Astrocyte of the spinal cord (primary cell): ENCODE data around the gene CATSPERE.

Experiments used
- DNase-seq: peaks from one replicate; pipeline ENCODE4 v3.0.0; 2011; ENCODE audit warnings: low read depth, low spot score
- H3K4me3 ChIP-seq: 2 replicates; pipeline ENCODE4 v1.5.1; 2011; ENCODE audit warnings: low read depth, mild to moderate bottlenecking, low read length, moderate library complexity
- in situ Hi-C: cut with HindIII; loops from 2 replicates; pipeline ENCODE4 v1.10.0; 2017; ENCODE audit warnings: low sequenced_read_pairs
- TF ChIP-seq, protein P1 (sequence below): IDR thresholded peaks from 2 replicates; pipeline ENCODE4 v1.5.1; 2012; ENCODE audit warnings: low read depth, mild to moderate bottlenecking, low read length, inconsistent platforms

CATSPERE gene

DNA sequence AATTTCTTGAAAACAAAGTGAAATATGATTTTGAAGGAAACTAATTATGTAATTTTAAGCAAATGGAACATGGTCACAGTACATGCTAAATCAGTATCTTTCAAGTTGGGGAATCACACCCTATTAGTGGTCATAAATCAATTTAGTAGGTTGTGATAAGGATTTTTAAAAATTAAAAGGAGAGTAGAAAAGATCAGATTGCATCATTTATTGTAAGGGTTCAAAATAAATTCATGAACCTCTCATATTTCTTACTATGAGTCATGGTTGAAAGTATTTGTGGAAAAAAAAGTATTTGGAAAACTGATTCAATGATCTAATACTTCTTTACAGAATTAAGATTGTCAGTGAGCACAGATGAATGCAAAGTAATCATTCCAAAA is 24.0 kb upstream of the CATSPERE start:
- no peak overlapping the region for H3K4me3 ChIP-seq
- DNase-seq = peak; percentile 49
- in situ Hi-C loops = no loop called here
- TF ChIP-seq, protein P1, sequence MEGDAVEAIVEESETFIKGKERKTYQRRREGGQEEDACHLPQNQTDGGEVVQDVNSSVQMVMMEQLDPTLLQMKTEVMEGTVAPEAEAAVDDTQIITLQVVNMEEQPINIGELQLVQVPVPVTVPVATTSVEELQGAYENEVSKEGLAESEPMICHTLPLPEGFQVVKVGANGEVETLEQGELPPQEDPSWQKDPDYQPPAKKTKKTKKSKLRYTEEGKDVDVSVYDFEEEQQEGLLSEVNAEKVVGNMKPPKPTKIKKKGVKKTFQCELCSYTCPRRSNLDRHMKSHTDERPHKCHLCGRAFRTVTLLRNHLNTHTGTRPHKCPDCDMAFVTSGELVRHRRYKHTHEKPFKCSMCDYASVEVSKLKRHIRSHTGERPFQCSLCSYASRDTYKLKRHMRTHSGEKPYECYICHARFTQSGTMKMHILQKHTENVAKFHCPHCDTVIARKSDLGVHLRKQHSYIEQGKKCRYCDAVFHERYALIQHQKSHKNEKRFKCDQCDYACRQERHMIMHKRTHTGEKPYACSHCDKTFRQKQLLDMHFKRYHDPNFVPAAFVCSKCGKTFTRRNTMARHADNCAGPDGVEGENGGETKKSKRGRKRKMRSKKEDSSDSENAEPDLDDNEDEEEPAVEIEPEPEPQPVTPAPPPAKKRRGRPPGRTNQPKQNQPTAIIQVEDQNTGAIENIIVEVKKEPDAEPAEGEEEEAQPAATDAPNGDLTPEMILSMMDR = no peak

DNA sequence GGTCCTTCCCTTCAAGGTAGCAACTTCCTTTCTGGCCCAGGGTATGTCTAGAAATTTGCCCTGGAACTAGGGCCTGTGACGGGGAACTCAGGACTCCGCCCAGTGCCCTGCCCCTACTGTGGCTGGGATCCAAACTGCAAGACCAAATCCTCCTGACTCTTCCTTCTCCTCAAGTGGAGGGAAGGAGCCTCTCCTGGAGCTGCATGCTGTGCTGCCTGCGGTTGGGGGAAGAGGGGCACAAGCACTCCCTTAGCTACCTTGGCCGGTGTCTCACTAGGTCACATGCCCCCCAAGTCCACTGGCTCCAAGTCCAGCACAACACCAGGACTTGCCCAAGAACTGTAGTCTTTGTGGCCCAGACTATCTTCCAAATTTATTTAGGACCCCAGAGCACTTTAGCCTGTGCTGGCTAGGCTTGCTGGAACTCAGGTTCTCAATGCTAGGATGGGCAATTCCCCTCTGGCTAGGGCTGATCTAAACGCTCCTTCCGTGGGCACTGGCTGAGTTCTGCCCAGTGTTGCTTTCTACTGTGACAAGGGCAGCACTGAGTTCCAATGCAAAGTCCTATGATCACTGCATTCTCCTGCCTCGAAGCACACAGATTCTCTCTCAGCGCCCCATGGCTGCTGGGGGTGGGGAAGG is 21.6 kb upstream of the CATSPERE start:
- in situ Hi-C loops = no loop called here
- no peak for DNase-seq
- TF ChIP-seq, protein P1 = no peak
- no peak overlapping the region for H3K4me3 ChIP-seq

DNA sequence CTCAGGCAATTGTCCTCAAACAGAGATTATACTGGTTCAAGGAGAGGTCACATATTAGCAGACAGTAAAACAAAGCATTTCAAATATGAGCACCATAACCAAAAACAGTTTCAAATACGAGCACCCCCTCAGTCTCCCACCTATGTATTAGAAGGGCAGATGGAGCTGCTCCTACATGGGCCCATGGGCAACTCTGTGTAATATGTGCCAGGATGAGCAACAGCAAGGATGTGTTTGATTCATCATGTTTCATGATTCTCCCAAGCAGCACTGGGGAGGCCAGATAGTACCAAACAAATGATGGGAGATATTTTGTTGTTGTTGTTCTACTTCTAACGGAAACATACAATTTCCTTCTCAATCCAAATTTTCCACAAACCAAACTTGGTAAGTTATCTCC is 18.2 kb upstream of the CATSPERE start:
- in situ Hi-C loops = no loop called here
- no peak for DNase-seq
- TF ChIP-seq, protein P1 = no peak
- no peak overlapping the region for H3K4me3 ChIP-seq

DNA sequence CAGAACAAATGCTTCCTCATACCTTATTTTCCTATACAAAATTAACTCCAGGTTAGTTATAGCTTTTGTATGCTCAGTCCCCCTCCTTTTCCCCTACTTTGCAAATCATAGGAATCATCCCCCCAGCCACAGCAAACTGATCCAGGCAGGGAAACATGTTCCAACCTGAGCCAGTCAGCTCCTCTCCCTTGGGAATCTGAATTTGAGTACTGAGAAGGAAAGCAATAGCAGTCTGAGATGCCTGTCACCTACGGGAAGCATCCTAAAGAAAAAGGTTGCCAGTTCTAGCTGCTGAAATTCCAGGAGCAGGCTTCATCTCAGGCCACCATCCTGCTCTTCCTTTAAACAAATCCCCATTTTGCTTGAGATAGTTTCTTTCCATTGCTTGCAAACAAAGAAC is 16.2 kb upstream of the CATSPERE start:
- TF ChIP-seq, protein P1 = no peak
- DNase-seq = no peak
- no peak overlapping the region for H3K4me3 ChIP-seq
- in situ Hi-C loops = no loop called here

DNA sequence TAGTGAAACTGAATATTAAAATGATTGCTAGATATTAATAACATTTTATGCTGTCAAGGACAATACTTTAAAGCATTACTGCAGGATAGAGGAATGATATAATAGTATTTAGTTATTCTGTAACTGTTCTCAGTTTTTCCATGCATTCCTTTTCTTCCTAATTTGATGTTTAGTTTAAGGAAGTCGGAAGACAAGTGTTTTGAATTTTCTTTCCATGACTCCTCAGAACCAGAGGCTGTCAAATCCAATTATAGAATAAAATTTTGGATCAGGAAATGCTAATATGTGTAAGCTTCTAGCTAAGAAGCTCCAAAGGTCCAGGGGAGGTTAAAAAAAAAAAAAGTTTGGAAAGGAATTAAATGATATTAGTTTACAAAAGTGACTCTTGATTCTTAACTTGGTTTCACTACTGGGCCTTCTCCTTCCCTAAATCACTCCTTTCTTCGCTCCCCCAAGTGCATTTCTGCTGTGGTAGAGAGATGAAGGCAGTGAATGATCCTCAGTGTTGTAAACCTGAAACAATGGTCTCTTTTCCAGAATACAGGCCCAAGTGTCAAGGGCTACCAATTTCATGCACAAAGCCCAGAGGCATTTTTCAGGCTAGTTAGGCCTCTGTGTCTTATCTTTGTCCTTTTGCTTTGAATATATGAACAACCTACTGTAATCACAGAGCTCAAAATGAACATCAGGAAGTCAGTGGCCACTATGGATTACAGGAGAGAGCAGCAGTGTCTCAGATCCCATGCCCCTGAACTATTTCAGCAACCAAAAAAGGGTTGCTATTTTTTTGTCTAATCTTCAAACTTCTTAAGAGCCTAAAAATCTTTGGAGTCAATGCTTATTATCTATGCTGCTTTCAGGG is 15.5 kb upstream of the CATSPERE start:
- in situ Hi-C loops = no loop called here
- DNase-seq = no peak
- no peak overlapping the region for H3K4me3 ChIP-seq
- TF ChIP-seq, protein P1 = no peak

DNA sequence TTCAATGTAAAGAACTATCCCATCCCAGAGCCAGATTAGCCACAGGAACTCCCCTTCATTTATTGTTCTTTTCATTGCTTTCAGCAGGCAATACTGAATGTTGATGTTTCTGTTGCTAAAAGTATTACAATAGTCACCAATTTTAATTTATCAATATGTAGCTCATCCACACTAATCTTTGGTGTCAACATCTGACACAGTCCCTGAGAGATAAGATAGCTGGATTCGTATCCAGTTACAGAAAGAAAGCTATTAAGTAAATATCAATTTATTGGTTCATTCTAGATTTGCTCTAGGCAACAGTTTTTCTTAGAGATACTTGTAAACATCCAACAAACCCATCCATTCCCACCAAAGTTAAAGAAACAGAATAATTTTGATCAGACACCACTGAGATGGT is 14.0 kb upstream of the CATSPERE start:
- TF ChIP-seq, protein P1 = no peak
- H3K4me3 ChIP-seq = no peak overlapping the region
- no peak for DNase-seq
- in situ Hi-C loops = no loop called here
